IMR-90 (cell line): ENCODE results near the gene LRRC56. TPM values are rescaled to one million over a fixed set of nuclear protein-coding genes. Genes with fewer than 3 reads are reported as not detected.

Source experiments
- ATAC-seq: fragments of 200-7000 bp; cut with Tn5 transposase; 2 replicates; pipeline ENCODE4 v1.9.1; 2020; ENCODE audit warnings: low read depth, mild to moderate bottlenecking, moderate library complexity
- BruUV-seq: library from RNA; stranded (reverse); fragments of 400-500 nt; replicated peaks from 2 replicates; lab custom pipeline; 2021; lab: Mats Ljungman, UMichigan
- CTCF ChIA-PET: fragments of 300-600 bp; formaldehyde crosslinking; extraction: SDS; loops from one replicate; lab custom pipeline; 2021; ENCODE audit warnings: antibody characterized with exemption; lab: Yijun Ruan, JAX
- POLR2A ChIA-PET: fragments of 300-600 bp; sonication (Branson Sonifier 250); formaldehyde crosslinking; loops from one replicate; lab custom pipeline; 2022; ENCODE audit warnings: antibody characterized with exemption; ENCODE audit not compliant: unreplicated experiment; lab: Charles Lee
- DNase-seq: peaks from one replicate; pipeline ENCODE4 v3.0.0; 2013
- H2AFZ ChIP-seq: replicated peaks from 2 replicates; pipeline ENCODE3; 2013; ENCODE audit warnings: low read length, mild to moderate bottlenecking; ENCODE audit not compliant: poor library complexity
- H2AK5ac ChIP-seq: 2 replicates; pipeline ENCODE4 v1.6.1; 2013; ENCODE audit warnings: low read depth, low read length, inconsistent platforms
- H2AK9ac ChIP-seq: replicated peaks from 2 replicates; pipeline ENCODE3; 2013; ENCODE audit warnings: mild to moderate bottlenecking, low read depth, low read length, moderate library complexity; ENCODE audit not compliant: poor library complexity
- H2BK120ac ChIP-seq: 2 replicates; pipeline ENCODE4 v1.6.1; 2013; ENCODE audit warnings: low read depth, low read length, inconsistent platforms
- H2BK15ac ChIP-seq: 3 replicates; pipeline ENCODE4 v1.6.1; 2013; ENCODE audit warnings: low read depth, low read length, inconsistent platforms
- H2BK20ac ChIP-seq: 2 replicates; pipeline ENCODE4 v1.6.1; 2013; ENCODE audit warnings: low read depth, mild to moderate bottlenecking, inconsistent platforms, low read length, moderate library complexity
- H2BK5ac ChIP-seq: 2 replicates; pipeline ENCODE4 v1.6.1; 2013; ENCODE audit warnings: mild to moderate bottlenecking, low read depth, low read length, inconsistent platforms; ENCODE audit not compliant: poor library complexity, severe bottlenecking
- H3K14ac ChIP-seq: replicated peaks from 2 replicates; pipeline ENCODE4 v1.6.1; 2013; ENCODE audit warnings: low read depth, low read length, inconsistent platforms
- H3K18ac ChIP-seq: 2 replicates; pipeline ENCODE4 v1.6.1; 2013; ENCODE audit warnings: low read depth, low read length, control low read depth
- H3K23ac ChIP-seq: 2 replicates; pipeline ENCODE4 v1.6.1; 2013; ENCODE audit warnings: low read depth, low read length, inconsistent platforms
- H3K27ac ChIP-seq: 2 replicates; pipeline ENCODE4 v1.5.1; 2013; ENCODE audit warnings: mild to moderate bottlenecking, control low read depth, low read length; ENCODE audit not compliant: insufficient read depth
- H3K27me3 ChIP-seq: 2 replicates; pipeline ENCODE4 v1.6.1; 2013; ENCODE audit warnings: low read length; ENCODE audit not compliant: control insufficient read depth, insufficient read depth
- H3K36me3 ChIP-seq: 2 replicates; pipeline ENCODE4 v1.6.1; 2013; ENCODE audit warnings: low read length, mixed read lengths; ENCODE audit not compliant: control insufficient read depth, insufficient read depth
- H3K4ac ChIP-seq: 2 replicates; pipeline ENCODE4 v1.6.1; 2013; ENCODE audit warnings: low read depth, low read length, inconsistent platforms
- H3K4me1 ChIP-seq: 2 replicates; pipeline ENCODE4 v1.6.1; 2013; ENCODE audit warnings: low read length, mixed read lengths; ENCODE audit not compliant: control insufficient read depth, insufficient read depth
- H3K4me2 ChIP-seq: 2 replicates; pipeline ENCODE4 v1.6.1; 2013; ENCODE audit warnings: low read depth, mild to moderate bottlenecking, control low read depth, low read length, moderate library complexity
- H3K4me3 ChIP-seq: 2 replicates; pipeline ENCODE4 v1.5.1; 2013; ENCODE audit warnings: low read depth, mild to moderate bottlenecking, control low read depth, low read length, moderate library complexity; ENCODE audit not compliant: insufficient read depth
- H3K56ac ChIP-seq: 2 replicates; pipeline ENCODE4 v1.6.1; 2013; ENCODE audit warnings: low read length, inconsistent platforms; ENCODE audit not compliant: insufficient read depth; ENCODE audit errors: extremely low read depth
- H3K79me1 ChIP-seq, 2 experiments: 2 replicates each; pipeline ENCODE4 v1.6.1; 2013; ENCODE audit warnings: low read length in 2 of 2, inconsistent platforms in 1 of 2, low read depth in 1 of 2
- H3K9ac ChIP-seq: 2 replicates; pipeline ENCODE4 v1.6.1; 2013; ENCODE audit warnings: low read depth, low read length, control low read depth
- H3K9me1 ChIP-seq: 2 replicates; pipeline ENCODE4 v1.6.1; 2013; ENCODE audit warnings: low read length, inconsistent platforms; ENCODE audit not compliant: insufficient read depth
- H3K9me3 ChIP-seq: 2 replicates; pipeline ENCODE4 v1.6.1; 2013; ENCODE audit warnings: low read length; ENCODE audit not compliant: control insufficient read depth, insufficient read depth
- H4K20me1 ChIP-seq: 2 replicates; pipeline ENCODE4 v1.6.1; 2013; ENCODE audit warnings: low read length, inconsistent platforms; ENCODE audit not compliant: insufficient read depth
- H4K5ac ChIP-seq: 2 replicates; pipeline ENCODE4 v1.6.1; 2013; ENCODE audit warnings: mild to moderate bottlenecking, low read depth, low read length, control low read depth
- H4K8ac ChIP-seq, 2 experiments: 2 replicates each; pipeline ENCODE4 v1.6.1; 2013; ENCODE audit warnings: low read depth in 2 of 2, low read length in 2 of 2, control low read depth in 1 of 2, inconsistent platforms in 1 of 2
- H4K91ac ChIP-seq: 2 replicates; pipeline ENCODE4 v1.6.1; 2013; ENCODE audit warnings: low read depth, low read length, inconsistent platforms; ENCODE audit not compliant: insufficient read depth
- BHLHE40 ChIP-seq: fragments of 150-350 bp; IDR thresholded peaks from 2 replicates; pipeline ENCODE4 v1.6.1; 2016; ENCODE audit warnings: mild to moderate bottlenecking, low read depth, low read length
- CEBPB ChIP-seq: IDR thresholded peaks from 2 replicates; pipeline ENCODE4 v1.6.1; 2012; ENCODE audit warnings: low read depth, low read length, improper control_type of control experiment
- CHD1 ChIP-seq: IDR thresholded peaks from 2 replicates; pipeline ENCODE4 v1.6.1; 2012; ENCODE audit warnings: low read depth, low read length, improper control_type of control experiment
- CTCF ChIP-seq: conservative IDR thresholded peaks from 2 replicates; pipeline ENCODE4 v1.5.1; 2012; ENCODE audit warnings: mild to moderate bottlenecking, low read depth, low read length, improper control_type of control experiment
- MAFK ChIP-seq: IDR thresholded peaks from 2 replicates; pipeline ENCODE4 v1.6.1; 2012; ENCODE audit warnings: low read depth, low read length, improper control_type of control experiment
- MAZ ChIP-seq: IDR thresholded peaks from 2 replicates; pipeline ENCODE4 v1.6.1; 2012; ENCODE audit warnings: low read depth, mild to moderate bottlenecking, low read length, improper control_type of control experiment, moderate library complexity, borderline replicate concordance
- MXI1 ChIP-seq: IDR thresholded peaks from 2 replicates; pipeline ENCODE4 v1.6.1; 2012; ENCODE audit warnings: low read depth, mild to moderate bottlenecking, low read length, moderate library complexity, borderline replicate concordance
- NFE2L2 ChIP-seq: fragments of 150-350 bp; IDR thresholded peaks from 2 replicates; pipeline ENCODE4 v1.6.1; 2016; ENCODE audit warnings: low read depth, mild to moderate bottlenecking, low read length
- POLR2A ChIP-seq: IDR thresholded peaks from 2 replicates; pipeline ENCODE4 v1.6.1; 2012; ENCODE audit warnings: mild to moderate bottlenecking, low read depth, low read length
- RAD21 ChIP-seq: IDR thresholded peaks from 2 replicates; pipeline ENCODE4 v1.6.1; 2012; ENCODE audit warnings: low read length, improper control_type of control experiment
- RCOR1 ChIP-seq: IDR thresholded peaks from 2 replicates; pipeline ENCODE4 v1.6.1; 2012; ENCODE audit warnings: mild to moderate bottlenecking, low read length, improper control_type of control experiment; ENCODE audit not compliant: insufficient replicate concordance
- RFX5 ChIP-seq: IDR thresholded peaks from 2 replicates; pipeline ENCODE4 v1.8.0; 2012; ENCODE audit warnings: low read depth, mild to moderate bottlenecking, low read length, moderate library complexity
- USF2 ChIP-seq: fragments of 150-350 bp; IDR thresholded peaks from 2 replicates; pipeline ENCODE4 v1.6.1; 2017; ENCODE audit warnings: mild to moderate bottlenecking, antibody characterized with exemption, low read length, low read depth
- WGBS, 2 experiments: methylation state at CpG; one replicate each; pipeline versions ENCODE4 v1.1.5 to v1.1.7; 2013; ENCODE audit warnings: missing lambda C conversion rate in 2 of 2; ENCODE audit not compliant: insufficient read length in 1 of 2; ENCODE audit errors: extremely low coverage in 2 of 2; 5-methylcytosine and 5-hydroxymethylcytosine counted together
- dilution Hi-C: fragments of 300-500 bp; cut with HindIII; formaldehyde crosslinking; loops from one replicate; pipeline ENCODE4 v1.14.3; 2018; ENCODE audit warnings: low sequenced_read_pairs; ENCODE audit not compliant: unreplicated experiment
- in situ Hi-C: fragments of 300-500 bp; cut with MboI; formaldehyde crosslinking; loops from 3 replicates; pipeline ENCODE4 v1.14.3; 2019; ENCODE audit warnings: low sequenced_read_pairs, inconsistent platforms, mixed read lengths
- intact Hi-C: fragments of 100-400 bp; cut with micrococcal nuclease; formaldehyde crosslinking; loops from 2 replicates; pipeline ENCODE4 v1.10.0; 2022
- polyA plus RNA-seq, 3 experiments: library from polyadenylated mRNA; depleted of rRNA; stranded (reverse); fragments of >200 nt; gene quantifications; 2 replicates each; pipeline ENCODE4 v1.2.3, GENCODE V29; 2012; ENCODE audit warnings: low replicate concordance in 1 of 3
- total RNA-seq: library from RNA; depleted of rRNA; stranded (reverse); fragments of >200 nt; gene quantifications from 2 replicates; pipeline ENCODE4 v1.2.3, GENCODE V29; 2012
- TF ChIP-seq, protein P1 (sequence below): fragments of 150-350 bp; IDR thresholded peaks from 2 replicates; pipeline ENCODE4 v1.6.1; 2016; ENCODE audit warnings: low read depth, mild to moderate bottlenecking, low read length, moderate library complexity, borderline replicate concordance

Gene LRRC56
- total and polyA plus RNA-seq, 2 of the 4 experiments (the other 2 are of a cell fraction), result 0.36 to 1.3 TPM

- no peak overlapping the region for H3K14ac ChIP-seq
- H3K18ac ChIP-seq, result no peak overlapping the region
- H3K4me3 ChIP-seq, result no peak overlapping the region
- H2AK5ac ChIP-seq, result no peak overlapping the region
- H3K36me3 ChIP-seq, result peaks cover 2% of the 10 kb centered on the region; the same call in 1 of the 2 replicates
- H3K23ac ChIP-seq, result no peak overlapping the region
- no peaks in the 10 kb centered on the region for H3K79me1 ChIP-seq
- no peak overlapping the region for H2AK9ac ChIP-seq
- intact Hi-C loops (loop anchor here (10.0 kb wide), 1 partner anchor 170 kb away; no protein-coding TSS in a partner anchor), in situ Hi-C loops (no loop called here), dilution Hi-C loops (no loop called here)
- DNase-seq, result no peak
- ChIA-PET POLR2A (no interaction called here), CTCF (interaction anchor here (0.5 to 1.3 kb wide), 4 partner anchors 9 to 254 kb away, joined by 3 read pairs; no protein-coding TSS in a partner anchor)
- H4K20me1 ChIP-seq, result peaks cover 6% of the 10 kb centered on the region; the same call in 1 of the 2 replicates
- no TSS peak for BruUV-seq
- no peak overlapping the region for H3K27ac ChIP-seq
- peak overlapping the region; percentile 67 for H2AFZ ChIP-seq
- H3K4ac ChIP-seq, result no peak overlapping the region
- H4K5ac ChIP-seq, result no peak overlapping the region
- H3K9me3 ChIP-seq, result no peaks in the 10 kb centered on the region
- H2BK5ac ChIP-seq, result no peak overlapping the region
- no peak overlapping the region for H3K56ac ChIP-seq
- no peaks in the 10 kb centered on the region for H3K9me1 ChIP-seq
- no peak overlapping the region for H2BK20ac ChIP-seq
- ATAC-seq, result peak; percentile 77
- H3K4me2 ChIP-seq, result no peak overlapping the region; the same call in 1 of the 2 replicates
- H4K91ac ChIP-seq, result no peak overlapping the region
- peaks cover 2% of the 10 kb centered on the region; the same call in 1 of the 2 replicates for H3K4me1 ChIP-seq
- H2BK15ac ChIP-seq, result no peak overlapping the region
- no peak overlapping the region for H2BK120ac ChIP-seq
- WGBS, 2 experiments, result 17% methylated on average over 18 of the region's 60 CpGs; no CpG with 5 or more reads in 1 of the 2 experiments
- no peak overlapping the region for H3K9ac ChIP-seq
- no peak overlapping the region for H4K8ac ChIP-seq
- H3K27me3 ChIP-seq, result peaks cover 57% of the 10 kb centered on the region
- TF ChIP-seq MAZ (peak; percentile 60; the same call in 1 of the 2 replicates), RAD21 (peak; percentile 50), BHLHE40 (no peak), RCOR1 (no peak), USF2 (no peak), CTCF (peak; percentile 50), CEBPB (no peak), MXI1 (no peak), MAFK (no peak), NFE2L2 (no peak), CHD1 (no peak), RFX5 (no peak), POLR2A (no peak)
- TF ChIP-seq, protein P1, sequence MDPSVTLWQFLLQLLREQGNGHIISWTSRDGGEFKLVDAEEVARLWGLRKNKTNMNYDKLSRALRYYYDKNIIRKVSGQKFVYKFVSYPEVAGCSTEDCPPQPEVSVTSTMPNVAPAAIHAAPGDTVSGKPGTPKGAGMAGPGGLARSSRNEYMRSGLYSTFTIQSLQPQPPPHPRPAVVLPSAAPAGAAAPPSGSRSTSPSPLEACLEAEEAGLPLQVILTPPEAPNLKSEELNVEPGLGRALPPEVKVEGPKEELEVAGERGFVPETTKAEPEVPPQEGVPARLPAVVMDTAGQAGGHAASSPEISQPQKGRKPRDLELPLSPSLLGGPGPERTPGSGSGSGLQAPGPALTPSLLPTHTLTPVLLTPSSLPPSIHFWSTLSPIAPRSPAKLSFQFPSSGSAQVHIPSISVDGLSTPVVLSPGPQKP, result no peak
Observed at GRCh38 chr11:554428-555226, 17.3 kb downstream of the LRRC56 start.
